Dedifferentiated amniotic fluid mesenchymal stem cell (primary cell): ENCODE data around the gene FOSL2.
A peak's percentile ranks its signal among the peaks of the same experiment; 100 is the strongest.

ENCODE experiments used
- DNase-seq: peaks from one replicate; pipeline ENCODE4 v3.0.0-alpha.2; 2016; ENCODE audit errors: extremely low spot score

Gene FOSL2

DNA sequence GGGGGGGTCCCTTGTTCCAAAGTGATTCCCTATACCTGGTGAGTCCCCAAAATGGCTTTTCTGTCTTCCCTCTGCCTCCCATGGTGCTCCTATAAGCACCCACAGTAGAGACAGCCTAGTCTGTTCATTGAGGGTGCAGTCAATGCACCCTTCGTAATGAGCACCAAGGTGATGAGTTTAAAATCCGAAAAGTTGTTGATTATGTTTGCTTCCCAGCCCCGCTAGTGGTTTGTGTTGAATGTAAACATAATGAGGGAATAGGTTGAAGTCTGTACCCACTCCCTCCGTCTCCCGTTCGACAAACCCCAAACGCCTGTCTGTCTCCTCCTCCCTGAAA lies 2.3 kb downstream of the FOSL2 start:
- no peak for DNase-seq

- DNase-seq: peak; percentile 36
Observed at GRCh38 chr2:28395334-28396061, 2.8 kb downstream of the FOSL2 start.

DNA sequence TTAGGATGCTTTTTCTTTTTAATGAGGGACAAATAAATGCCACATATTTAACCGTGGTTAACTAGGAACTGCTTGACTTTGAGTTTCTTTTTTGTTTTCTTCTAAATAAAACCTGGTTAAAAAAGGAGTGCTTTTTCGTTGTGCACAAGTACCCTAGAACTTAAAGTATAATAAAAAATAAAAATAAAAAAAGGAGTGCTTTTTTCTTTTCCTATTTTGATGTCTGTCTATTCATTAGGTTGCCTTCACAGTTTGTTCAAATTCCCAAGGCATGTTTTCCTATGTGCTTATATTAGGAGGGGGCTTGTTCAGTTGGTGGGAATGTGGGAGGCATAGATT lies 4.4 kb downstream of the FOSL2 start:
- no peak for DNase-seq

GRCh38 chr2:28398101-28398834 lies 5.6 kb downstream of the FOSL2 start:
- peak; percentile 35 for DNase-seq

GRCh38 chr2:28399289-28399688 lies 6.6 kb downstream of the FOSL2 start:
- DNase-seq: no peak

DNA sequence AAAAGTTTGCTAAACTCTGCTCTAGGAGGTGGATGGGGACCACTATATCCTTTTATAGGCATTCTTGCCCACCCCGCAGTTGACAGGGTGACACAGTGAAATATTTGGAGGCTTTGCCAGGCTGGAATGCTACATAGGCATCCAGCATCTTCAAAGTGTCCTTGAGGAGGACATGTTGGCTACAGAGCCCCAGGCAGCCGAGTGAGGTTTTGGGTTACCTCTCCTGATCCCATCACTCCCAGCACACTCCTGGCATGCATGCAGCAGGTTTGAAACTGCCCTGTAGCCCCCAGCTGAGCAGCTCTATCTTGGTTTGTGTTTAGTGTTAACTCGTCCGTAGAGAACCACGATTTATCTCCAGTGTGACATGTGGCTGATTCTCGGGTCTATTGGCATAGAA lies 7.3 kb downstream of the FOSL2 start:
- DNase-seq: no peak

DNA sequence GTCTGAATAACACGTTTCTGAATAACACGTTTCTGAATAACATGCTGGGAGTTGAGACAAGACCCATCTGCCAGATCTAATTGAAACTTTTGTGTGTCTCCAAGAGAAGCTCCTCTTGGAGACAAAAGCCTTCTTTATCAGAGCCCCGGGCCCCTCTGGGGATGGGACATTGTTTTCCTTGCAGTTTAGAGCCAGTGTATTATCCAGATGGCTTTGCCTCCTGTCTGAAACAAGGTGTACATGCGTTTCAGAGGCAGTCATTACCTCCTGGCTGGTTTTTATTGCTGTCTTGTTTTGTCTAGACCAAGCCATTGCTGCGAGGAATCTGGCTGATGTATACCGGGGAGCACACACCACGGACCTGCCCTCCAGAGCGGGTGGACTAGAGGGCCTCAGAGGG lies 7.8 kb downstream of the FOSL2 start:
- no peak for DNase-seq

DNA sequence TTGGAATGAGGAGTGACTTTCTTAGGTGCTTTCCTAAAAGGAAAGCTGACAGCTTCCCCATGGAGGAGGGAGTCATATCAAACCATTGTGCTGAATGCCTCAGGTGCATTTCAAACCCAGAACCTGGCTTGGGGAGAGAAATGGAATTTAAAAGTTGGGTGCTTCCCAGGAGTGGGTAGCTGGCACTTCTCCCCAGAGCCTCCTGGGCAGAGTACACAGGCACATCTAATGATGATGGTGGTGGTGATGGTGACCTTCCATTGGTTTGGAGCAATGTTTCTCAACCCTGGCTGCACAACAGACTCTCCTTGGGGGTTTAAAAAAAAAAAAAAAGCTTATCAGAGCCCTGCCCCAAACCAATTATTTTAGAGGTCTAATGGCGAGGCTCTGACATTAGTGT lies 8.3 kb downstream of the FOSL2 start:
- no peak for DNase-seq

DNA sequence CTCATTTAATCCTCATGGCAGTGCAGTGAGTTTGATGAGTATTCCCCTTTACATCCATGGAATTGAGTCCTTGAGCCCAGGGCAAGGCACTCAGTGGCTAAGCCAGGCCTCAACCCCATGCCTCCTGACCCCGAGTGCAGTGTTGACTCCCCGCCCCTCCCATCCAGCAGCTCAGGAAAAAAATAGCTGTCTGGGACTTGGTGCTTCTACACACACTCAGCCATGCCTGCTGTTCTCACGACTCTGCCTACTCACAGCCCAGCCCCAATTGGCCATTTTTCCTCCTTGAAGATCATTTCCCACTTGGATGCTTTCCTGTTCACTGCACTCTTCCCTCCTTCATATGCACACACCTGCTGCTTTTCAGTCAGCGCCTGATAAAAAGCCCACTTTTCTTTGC lies 8.8 kb downstream of the FOSL2 start:
- DNase-seq: no peak

DNA sequence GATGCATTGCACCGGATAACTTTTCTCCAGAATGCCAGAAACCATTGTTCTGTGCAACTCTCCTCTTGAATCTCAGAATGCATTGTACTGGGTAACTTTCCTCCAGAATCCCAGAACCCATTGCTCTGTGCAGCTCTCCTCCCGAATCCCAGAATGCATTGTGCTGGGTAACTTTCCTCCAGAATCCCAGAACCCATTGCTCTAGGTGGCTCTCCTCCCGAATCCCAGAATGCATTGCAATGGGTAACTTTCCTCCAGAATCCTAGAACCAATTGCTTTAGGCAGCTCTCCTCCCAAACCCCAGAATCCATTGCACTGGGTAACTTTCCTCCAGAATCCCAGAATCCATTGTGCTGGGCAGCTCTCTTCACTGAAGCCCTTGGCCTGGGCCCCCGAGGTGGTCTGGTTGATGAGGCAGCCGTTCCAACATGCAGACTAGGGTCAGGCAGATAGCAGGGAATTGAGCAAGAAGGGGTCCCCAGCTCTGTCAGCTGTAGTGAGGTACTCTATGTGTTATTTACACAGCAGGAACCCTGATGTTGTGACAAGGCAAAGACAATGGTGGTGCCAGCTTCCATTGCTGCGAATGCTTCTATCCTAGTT lies 9.4 kb downstream of the FOSL2 start:
- no peak for DNase-seq

- no peak for DNase-seq
Observed at GRCh38 chr2:28403370-28403956, 10.8 kb downstream of the FOSL2 start.

- DNase-seq: no peak
Observed at GRCh38 chr2:28404086-28404485, 11.4 kb downstream of the FOSL2 start.

DNA sequence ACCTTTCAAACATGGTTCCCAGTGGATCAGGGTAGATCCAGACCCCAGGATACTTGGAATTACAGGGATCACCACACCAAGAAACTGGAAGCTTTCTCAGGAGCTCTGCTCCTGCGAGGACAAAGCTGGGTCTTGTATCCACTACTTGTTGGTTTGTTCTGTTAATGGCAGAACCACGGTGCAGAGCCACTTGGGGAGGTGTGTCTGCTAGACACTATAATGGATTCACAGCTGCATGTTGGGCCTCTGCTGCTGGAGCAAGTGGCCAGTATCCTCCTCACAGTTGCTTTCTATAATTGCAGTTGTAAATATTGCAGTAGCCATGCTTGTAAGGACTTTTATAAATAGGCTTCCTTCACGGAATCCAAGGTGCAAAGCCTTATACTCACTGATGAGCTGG lies 12.9 kb downstream of the FOSL2 start:
- DNase-seq: no peak

DNA sequence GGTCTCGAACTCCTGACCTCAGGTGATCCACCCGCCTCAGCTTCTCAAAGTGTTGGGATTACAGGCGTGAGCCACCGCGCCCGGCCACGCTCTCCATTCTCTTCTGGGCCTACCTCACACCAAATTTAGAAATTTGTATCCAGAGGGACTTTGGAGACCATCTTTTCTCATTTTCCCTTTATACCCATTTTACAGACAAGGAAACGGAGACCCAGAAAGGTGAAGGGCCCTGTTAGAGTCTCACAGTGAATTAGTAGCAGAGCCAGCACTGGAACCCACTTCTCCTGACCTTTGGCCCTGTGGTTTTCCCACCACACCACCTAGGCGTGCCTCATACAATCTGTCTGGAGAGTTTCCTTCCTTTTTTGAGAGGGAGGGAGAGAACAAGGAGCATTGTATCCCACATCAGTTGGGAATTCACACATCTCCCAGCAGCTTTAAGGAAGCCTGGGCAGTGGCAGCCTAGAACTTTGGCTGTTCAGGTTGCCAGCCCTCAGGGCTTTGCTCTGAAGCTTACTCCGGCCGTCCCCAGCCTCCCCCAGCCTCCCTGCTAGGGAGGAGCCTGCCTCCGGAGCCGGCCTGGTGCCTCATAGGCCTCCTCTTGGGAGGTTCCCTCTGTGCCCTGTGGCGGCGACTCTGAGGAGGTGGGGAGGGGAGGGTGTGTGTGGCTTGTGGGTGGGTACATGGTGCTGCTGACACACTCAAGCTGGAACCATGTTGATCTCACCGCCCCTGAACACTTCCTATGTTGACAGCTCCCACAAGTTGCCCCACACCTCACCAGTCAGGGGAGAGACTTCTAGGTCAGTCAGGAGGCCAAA lies 13.8 kb downstream of the FOSL2 start:
- no peak for DNase-seq

DNA sequence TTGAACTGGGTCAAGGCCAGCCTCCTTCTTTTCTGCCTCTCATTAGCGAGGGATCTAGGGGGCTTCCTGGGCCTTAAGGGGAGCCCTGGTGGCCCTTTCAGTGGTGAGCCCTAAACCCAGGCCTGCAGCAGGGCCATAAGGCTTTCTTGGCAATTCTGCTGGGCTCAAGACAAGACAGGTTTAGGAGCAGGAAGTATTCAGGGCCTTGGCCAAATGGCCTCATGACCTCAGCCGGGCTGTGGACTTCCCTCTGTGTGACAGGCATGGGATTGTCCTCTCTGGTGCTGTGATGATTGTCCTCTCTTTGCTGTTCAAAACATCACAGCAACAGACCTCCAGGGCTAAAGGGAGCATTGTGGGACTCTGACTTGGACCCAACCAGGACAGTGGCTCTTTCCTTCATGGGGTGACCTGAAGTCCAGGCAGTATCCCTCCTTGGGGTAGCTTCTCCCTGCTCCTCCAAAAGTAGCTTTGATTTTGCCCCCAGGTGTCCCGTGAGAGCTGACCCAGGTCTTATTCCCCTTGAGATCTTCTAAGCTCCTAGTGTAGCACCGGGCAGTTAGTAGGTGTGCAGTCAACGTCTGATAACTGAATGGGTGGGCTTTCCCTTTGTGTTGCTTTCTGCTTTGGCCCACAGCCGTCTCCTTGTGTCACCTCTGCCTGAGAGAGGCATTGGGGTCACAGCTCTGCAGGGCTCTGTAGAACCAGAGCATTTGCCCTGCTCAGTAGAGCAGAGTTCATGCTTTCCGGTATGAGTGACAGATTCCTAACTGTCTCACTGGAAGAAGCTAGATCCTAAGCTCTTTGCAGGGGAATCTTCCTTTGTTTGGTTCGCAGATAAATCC lies 14.7 kb downstream of the FOSL2 start:
- no peak for DNase-seq

GRCh38 chr2:28407976-28408690 lies 15.5 kb downstream of the FOSL2 start:
- DNase-seq: no peak

DNA sequence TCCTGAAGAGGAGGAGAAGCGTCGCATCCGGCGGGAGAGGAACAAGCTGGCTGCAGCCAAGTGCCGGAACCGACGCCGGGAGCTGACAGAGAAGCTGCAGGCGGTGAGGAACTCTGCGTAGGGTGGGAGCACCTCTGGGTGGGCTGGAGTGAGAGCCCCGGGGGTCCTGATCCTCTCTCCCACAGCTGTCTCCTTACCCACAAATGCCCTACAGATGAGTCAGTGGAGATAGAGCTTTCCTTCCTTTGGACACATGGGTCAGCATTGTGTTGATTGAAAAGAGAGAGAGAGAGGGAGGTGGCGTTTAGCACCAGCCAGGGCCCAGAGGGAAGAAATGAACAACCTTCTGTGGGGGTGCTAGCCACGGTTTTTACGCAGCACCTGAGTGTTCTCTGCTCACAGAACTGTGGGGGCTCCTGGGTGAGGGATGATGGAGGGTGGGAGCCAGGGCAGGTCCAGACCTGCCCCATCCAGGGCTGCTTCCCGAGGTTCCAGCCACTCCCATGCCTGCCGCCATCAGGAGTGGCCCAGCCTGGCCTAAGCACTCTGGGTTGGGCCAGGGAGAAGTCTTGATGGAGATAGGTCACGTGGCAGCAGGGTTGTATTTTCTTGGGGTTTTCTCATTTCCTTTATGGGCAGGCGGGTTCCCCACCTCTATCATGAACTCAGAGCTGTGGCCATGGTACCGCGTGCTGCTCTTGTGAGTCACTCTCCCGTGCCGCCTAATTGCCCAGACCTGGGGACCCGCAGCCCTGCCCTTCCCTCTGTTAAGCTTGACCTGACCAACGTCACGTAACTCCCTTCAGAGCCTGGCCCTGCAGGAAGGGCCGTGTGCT lies 16.3 kb downstream of the FOSL2 start:
- DNase-seq: no peak

GRCh38 chr2:28411166-28411755 lies 18.6 kb downstream of the FOSL2 start:
- no peak for DNase-seq

- no peak for DNase-seq
Observed at GRCh38 chr2:28411956-28412609, 19.4 kb downstream of the FOSL2 start.
